LoVo (cell line): ENCODE results near the gene OR2T6.
"Not testable (repeated sequence)": the region's sequence is repeated elsewhere in the genome, so short reads cannot be mapped to it uniquely, and the experiment has no call there.

Experiments used
- DNase-seq: peaks from one replicate; pipeline ENCODE4 v3.0.0-alpha.2; 2016; ENCODE audit warnings: low spot score

Gene OR2T6

GRCh38 chr1:248375446-248375845, at the start of gene OR2T6:
Gene OR2T6, plus strand, starts transcription at chr1:248375746. Its CDS starts 11,863 bp downstream, at chr1:248387609.
- DNase-seq = no peak

- DNase-seq = no peak
Observed at GRCh38 chr1:248343451-248343850, 32.1 kb upstream of the OR2T6 start.

DNA sequence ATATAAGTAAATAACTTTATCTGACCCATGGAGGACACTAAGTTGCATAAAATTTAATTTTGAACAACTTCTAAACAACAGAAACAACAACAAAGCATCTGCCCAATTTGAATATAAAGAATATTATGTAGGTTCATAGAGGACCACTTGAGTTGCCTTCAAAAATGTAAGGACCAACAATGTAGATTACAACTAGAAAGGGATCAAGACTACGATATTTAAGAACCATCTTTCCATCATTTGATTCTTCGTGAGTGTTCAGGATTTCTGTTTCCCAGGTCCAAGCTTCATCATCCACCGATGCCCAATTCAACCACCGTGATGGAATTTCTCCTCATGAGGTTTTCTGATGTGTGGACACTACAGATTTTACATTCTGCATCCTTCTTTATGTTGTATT, 27.1 kb upstream of the OR2T6 start, which contains the start of gene OR14C36:
Gene OR14C36 (plus strand): TSS at position 301 of the 400 bp plus-strand sequence. CDS start 0 bp downstream, at position 301.
- no peak for DNase-seq

GRCh38 chr1:248359415-248359814, 16.1 kb upstream of the OR2T6 start:
- no peak for DNase-seq

DNA sequence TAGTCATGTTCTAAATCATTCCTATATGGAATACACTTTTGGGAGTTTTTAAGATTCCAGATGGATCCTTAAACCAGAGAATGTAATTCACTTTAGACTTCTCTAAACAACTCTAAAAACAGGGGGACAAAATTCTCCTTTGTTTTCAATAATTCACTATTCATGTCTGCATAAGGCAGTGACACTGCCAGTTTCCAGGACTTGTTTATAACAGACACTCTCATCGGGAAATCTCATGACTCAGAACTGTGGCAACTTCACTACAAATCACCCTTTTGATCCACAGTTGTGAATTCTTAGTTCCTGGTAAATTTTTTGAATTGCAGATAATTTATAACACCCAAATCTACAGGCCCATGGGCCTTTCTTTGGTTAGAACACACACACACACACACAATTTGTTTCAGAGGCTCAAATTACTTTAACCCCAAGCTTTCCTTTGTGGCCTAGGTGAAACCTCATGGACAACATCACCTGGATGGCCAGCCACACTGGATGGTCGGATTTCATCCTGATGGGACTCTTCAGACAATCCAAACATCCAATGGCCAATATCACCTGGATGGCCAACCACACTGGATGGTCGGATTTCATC, 14.3 kb upstream of the OR2T6 start, which contains the start of gene OR2T4:
Gene OR2T4 (plus strand): TSS at position 545 of the 595 bp plus-strand sequence. CDS start 0 bp downstream, at position 545.
- DNase-seq = no peak

DNA sequence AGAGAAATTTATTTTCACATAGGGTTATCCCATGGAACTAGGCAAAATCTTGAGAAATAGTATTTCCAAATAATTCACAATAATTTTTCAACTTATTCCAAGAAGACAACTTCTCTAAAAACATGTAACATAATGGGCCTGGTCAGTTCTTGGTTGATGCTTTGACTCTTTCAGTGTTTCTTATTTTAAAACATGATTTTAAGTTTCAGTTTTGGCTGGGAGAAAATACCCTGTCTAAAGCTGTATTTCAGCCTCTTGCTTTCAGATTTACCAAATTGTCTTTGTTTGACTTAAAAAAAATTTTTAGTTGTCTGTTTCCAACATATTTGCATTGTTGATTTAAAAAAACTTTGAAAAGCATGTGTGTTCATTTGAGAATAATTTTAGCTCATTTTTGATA, 8.9 kb upstream of the OR2T6 start:
- DNase-seq = no peak

- DNase-seq = no peak
Observed at GRCh38 chr1:248372394-248372793, 3.2 kb upstream of the OR2T6 start.

DNA sequence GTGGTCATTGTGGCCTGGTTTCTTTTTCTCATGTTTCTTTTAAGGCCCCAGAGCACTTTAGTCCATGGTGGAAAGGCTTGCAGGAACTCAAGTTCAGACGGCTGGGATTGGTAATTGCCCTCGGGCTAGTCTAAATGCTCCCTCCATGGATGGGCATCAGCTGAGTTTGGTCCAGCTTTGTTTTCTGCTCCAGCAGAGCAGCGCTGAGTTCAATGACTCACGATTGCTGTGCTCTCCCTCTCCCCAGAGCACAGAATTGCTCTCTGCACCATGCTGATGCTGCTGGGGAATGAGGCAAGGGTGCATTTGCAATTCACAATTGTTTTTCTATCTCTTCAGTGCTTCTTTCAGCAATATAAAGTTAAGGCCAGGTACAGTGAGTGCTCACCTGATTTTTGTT, 1.8 kb upstream of the OR2T6 start:
- DNase-seq = no peak

DNA sequence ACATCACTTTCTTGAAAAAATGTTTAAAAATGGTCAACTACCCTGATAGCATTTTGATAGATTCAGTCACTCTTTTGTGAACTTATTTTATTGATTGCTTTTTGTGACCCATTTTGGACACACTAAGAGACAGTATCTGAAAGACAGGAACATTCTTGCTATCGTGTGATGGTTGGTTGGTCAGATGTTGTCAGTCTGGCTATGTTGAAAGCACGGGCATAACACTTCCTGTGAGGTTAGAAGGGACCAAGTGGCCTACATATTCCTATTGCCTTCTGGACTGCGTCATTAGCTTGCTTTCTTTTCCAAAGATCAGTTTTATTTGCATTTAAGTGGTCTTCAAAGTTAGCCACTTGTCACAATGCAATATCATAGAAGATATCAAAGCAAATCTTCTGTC, 1.4 kb downstream of the OR2T6 start:
- DNase-seq = no peak

GRCh38 chr1:248380854-248381253, 5.3 kb downstream of the OR2T6 start:
- no peak for DNase-seq

DNA sequence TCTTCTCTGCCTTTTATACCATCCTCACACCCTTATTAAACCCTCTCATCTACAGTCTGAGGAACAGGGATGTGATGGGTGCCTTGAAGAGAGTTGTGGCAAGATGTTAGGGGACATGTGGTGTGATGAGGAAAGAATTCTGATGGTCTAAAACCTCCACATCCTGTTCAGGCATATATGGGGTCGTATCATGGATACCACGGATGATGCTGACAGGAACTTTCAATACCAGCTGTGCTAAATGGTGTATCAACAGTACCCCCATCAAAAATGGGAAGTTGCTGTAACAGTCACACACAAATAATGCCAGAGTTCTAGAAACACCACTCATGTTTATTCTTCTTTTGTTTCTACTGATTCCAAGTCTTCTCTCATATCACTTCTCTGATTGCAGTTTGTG, 12.9 kb downstream of the OR2T6 start:
- DNase-seq = no peak

DNA sequence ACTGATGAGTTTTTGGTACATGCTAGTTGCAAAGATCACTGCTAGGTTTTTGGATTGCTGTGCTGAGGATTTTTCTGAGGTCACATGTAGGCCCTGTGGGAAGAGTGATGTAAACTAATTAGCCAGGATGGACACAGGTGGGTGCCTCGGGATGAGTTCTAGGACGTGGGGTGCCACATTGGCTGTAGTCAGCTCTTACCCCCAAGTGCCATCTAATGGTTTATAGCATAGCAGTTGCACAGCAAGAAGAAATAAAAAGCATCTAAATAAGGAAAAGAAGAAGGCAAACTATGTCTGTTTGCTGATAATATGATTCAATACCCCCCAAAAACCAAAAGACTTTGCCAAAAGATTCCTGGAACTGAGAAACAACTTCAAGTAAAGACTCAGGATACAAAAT, 17.5 kb downstream of the OR2T6 start:
- DNase-seq = no peak

DNA sequence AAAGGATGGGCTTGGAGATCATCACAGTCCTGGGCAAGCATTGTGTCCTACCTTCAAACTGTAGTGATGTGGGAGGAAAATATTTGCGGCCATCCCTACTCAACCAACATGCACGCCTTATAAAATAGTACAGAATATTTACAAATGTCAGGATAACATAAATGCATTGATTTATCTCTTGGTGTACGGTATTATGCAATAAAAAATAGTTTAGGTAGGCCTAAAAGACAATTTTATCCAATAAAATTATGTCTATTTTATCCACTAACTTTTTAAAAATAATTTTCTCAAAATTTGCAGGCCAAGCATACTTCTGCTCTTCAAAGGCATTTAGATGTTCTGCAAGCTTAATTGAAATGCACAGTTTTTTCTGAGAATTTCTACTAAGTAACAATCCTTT, 27.2 kb downstream of the OR2T6 start, which contains the start of gene OR2T1:
Gene OR2T1 (plus strand): TSS at position 301 of the 400 bp plus-strand sequence. CDS start 3,100 bp downstream, outside the sequence.
- DNase-seq = no peak

DNA sequence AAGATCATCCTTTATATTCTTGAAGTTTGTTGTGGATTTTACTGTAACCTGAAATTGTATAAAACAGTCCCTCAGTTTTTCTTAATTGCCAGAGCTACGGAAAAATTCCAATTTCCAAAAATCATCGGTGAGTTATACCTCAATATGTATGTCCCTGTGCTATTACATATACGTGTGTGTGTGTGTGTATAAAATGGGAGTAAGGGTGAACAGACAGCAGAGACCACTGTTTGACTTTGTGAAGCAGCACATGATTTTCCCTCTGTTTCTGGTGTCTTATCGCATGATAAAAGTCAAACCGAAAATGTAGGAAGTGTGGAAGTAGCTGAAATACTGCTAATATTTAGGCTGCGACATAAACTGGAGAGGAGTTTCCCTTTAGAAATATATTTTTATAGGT, 28.5 kb downstream of the OR2T6 start:
- DNase-seq = no peak

DNA sequence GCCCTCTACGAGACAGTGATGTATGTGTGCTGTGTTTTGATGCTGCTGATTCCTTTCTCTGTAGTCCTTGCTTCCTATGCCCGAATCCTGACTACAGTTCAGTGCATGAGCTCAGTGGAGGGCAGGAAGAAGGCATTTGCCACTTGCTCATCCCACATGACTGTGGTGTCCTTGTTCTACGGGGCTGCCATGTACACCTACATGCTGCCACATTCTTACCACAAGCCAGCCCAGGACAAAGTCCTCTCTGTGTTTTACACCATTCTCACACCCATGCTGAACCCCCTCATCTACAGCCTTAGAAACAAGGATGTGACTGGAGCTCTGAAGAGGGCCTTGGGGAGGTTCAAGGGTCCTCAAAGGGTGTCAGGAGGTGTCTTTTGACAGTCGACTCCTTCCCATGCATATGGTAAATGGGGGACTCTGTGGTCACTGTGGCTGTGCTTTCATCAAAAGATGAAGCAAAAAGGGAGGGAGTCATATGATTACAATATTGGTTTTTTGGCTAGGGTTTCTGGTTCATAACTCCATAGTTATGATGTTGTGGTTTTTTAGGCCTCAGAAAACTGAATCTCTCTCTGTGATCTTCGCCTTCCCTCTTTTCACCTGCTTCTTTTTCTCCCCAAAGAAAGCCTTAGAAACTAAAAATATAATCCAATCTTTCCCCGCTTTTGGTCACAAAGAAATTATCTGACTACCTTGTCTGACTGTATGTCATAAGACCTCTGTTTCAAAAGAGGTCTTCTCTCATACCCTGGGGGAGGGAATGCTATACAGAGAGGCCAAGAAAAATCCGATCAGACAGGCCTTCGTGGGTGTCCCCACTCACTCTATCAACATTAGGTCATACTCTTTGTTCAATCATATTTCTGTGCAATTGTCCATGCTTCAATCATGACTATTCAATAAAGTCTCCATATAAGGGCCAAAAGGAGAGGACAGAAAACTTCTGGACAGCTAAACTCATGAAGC, 31.5 kb downstream of the OR2T6 start:
- DNase-seq = no peak

DNA sequence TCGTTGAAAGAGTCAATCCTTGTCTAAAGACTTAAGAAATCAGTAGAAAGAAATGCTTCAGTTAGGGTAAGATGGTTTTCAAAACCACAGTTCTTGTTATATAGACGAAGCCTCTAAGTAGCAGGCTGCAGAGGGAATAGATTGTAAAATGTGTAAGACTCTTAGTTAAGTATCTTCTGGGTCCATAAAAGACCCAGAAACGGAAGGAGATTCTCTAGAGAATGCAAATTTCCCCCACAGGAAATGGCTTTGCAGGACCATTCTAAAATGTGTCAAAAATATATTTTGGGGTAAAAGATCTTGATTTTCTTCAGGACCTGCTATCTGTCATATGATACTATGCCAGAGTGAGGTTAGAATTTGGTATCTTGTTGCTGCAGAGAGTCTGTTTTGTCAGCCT, 40.7 kb downstream of the OR2T6 start:
- DNase-seq = no peak

DNA sequence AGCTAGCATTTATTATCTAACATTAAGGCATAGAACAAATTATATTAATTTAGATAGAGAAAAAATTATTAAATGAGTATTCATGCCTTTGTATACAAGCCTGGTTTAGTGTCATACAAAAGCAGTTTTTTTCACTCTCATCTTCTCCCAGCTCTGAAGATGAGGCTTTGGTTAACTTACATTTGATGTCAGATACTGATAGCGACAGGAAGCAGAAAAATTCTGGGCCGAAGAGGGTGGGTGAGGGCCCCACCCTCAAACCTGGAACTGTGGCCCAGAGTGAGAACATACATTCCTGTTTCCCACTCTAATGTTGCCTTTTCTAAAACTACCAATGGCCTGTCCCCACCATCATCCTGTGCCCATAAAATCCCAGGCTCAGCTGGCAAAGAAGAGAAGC, 42.3 kb downstream of the OR2T6 start:
- no peak for DNase-seq

DNA sequence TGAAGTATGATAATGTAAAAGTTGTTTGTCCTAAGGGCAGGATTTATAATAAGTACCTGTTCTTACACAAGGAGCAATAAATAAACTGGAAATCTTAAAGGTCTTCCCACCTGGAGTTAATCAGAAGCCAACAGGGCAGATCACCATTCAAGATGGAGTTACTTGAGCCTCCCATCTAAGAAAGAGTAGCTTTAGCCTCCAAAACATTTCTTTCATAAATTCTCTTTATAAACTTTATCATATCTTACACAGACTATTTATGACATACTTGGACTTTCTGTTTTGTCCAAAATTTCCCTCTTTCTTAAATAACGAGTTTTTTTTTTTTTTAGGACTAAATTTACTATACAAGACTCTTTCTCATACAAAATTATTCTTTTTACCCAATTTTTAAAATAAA, 45.8 kb downstream of the OR2T6 start:
- no peak for DNase-seq

DNA sequence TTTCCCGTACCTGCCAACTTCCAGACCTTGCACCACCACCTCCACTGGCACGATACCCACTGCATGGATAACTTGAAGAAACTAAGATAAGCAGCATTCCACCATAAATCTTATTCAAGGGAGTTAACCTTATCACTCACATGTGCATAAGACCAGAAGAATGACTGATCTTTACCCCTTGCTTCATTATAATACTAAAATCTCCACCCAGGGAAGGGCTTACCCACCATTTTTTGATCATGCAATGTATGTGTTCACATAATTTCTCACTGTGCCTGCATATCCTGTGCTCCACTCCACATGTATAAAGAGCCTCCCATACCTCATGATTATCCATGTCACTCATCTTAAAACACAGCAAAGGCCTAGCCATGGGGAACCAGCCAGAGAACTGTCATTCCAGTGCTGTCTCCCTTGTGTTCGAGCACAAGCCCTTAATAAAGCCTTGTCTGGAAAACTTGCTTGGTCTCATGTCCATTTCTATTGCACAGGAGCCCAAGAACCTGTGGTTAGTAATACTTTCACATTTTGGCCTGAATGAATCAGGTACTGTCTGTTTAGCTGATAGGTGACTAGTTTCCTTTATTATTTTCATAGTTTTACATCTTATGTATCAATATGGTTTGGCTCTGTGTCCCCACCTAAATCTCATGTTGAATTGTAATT, 52.1 kb downstream of the OR2T6 start:
- DNase-seq = not testable (repeated sequence)

DNA sequence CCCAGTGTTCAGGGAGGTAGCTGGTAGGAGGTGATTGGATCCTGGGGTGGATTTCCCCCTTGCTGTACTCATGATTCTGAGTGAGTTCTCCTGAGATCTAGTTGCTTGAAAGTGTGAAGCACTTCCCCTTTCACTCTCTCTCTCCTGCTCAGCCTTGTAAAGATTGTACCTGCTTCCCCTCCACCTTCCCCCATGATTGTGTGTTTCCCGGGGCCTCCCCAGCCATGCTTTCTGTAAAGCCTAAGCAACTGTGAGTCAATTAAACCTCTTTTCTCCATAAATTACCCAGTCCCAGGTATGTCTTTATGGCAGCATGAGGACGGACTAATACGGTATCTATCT, 52.6 kb downstream of the OR2T6 start:
- not testable (repeated sequence) for DNase-seq

DNA sequence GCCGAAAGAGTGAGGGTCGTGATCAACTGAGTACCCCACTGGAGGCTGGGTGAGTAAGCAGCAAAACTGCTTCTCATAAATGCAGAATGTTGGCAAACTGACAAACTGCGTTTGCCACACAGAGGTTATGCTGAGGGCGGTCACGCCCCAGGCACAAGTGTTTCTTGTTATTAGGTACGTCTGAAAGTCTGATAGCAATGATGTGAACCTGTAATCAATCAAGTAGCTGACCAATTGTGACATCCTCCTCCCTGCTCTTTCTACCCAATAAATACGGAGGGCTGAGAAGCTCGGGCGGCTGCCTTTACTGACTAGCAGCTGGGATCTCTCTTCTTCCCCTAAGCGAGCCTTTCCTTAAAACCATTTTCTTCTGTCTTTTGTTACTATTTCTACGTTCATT, 56.1 kb downstream of the OR2T6 start:
- not testable (repeated sequence) for DNase-seq

- not testable (repeated sequence) for DNase-seq
Observed at GRCh38 chr1:248432201-248432600, 56.7 kb downstream of the OR2T6 start.
